OCI-LY1 (cell line): ENCODE results near the gene ZNF839.

Experiments
- H2AFZ ChIP-seq: fragments of 200-600 bp; sonication (generic), shearing (Covaris generic); 2 replicates; pipeline ENCODE4 v1.6.0; 2014; ENCODE audit warnings: antibody characterized with exemption, mild to moderate bottlenecking, low read length
- H3F3A ChIP-seq: fragments of 200-600 bp; sonication (generic), shearing (Covaris generic); 2 replicates; pipeline ENCODE4 v1.6.0; 2014; ENCODE audit warnings: mild to moderate bottlenecking, antibody characterized with exemption, low read length, moderate library complexity; ENCODE audit not compliant: insufficient read depth
- H3K27ac ChIP-seq: fragments of 200-600 bp; sonication (generic); 2 replicates; pipeline ENCODE4 v1.5.1; 2014; ENCODE audit warnings: low read length, mixed run types, mild to moderate bottlenecking, low read depth; ENCODE audit not compliant: poor library complexity, severe bottlenecking
- H3K27me3 ChIP-seq: fragments of 200-600 bp; sonication (generic); 2 replicates; pipeline ENCODE4 v1.6.0; 2014; ENCODE audit warnings: antibody characterized with exemption, mild to moderate bottlenecking, low read length, moderate library complexity; ENCODE audit not compliant: insufficient read depth
- H3K36me3 ChIP-seq: fragments of 200-600 bp; sonication (generic); 2 replicates; pipeline ENCODE4 v1.6.1; 2014; ENCODE audit warnings: mild to moderate bottlenecking, antibody characterized with exemption, low read length, moderate library complexity, mixed read lengths; ENCODE audit not compliant: insufficient read depth
- H3K4me1 ChIP-seq: fragments of 200-600 bp; sonication (generic); 2 replicates; pipeline ENCODE4 v1.5.1; 2014; ENCODE audit warnings: mild to moderate bottlenecking, low read length, moderate library complexity; ENCODE audit not compliant: insufficient read depth, severe bottlenecking
- H3K4me2 ChIP-seq: fragments of 200-600 bp; sonication (generic), shearing (Covaris generic); 2 replicates; pipeline ENCODE4 v1.6.1; 2014; ENCODE audit warnings: low read length
- H3K4me3 ChIP-seq: fragments of 200-600 bp; sonication (generic); 2 replicates; pipeline ENCODE4 v1.5.1; 2014; ENCODE audit warnings: low read length, low read depth, mild to moderate bottlenecking, mixed read lengths; ENCODE audit not compliant: poor library complexity, severe bottlenecking
- H3K79me2 ChIP-seq: fragments of 200-600 bp; shearing (Covaris generic); 2 replicates; pipeline ENCODE4 v1.6.1; 2016; ENCODE audit warnings: mixed run types, low read length, mixed read lengths; ENCODE audit not compliant: insufficient read depth
- H3K9ac ChIP-seq: fragments of 200-600 bp; sonication (generic), shearing (Covaris generic); 2 replicates; pipeline ENCODE4 v1.6.1; 2014; ENCODE audit warnings: mild to moderate bottlenecking, low read length, mixed read lengths
- H3K9me2 ChIP-seq: fragments of 200-600 bp; sonication (generic), shearing (Covaris generic); 2 replicates; pipeline ENCODE4 v1.6.1; 2014; ENCODE audit warnings: low read depth, mild to moderate bottlenecking, low read length, mixed read lengths
- H3K9me3 ChIP-seq: fragments of 200-600 bp; shearing (Covaris generic); 2 replicates; pipeline ENCODE4 v1.6.1; 2014; ENCODE audit warnings: low read length, mixed read lengths
- H4K20me1 ChIP-seq: fragments of 200-600 bp; sonication (generic), shearing (Covaris generic); 2 replicates; pipeline ENCODE4 v1.6.0; 2016; ENCODE audit warnings: mild to moderate bottlenecking, low read length; ENCODE audit not compliant: insufficient read depth
- CTCF ChIP-seq: fragments of 200-600 bp; sonication (generic), shearing (Covaris generic); IDR thresholded peaks from 2 replicates; pipeline ENCODE4 v1.5.1; 2017; ENCODE audit warnings: mild to moderate bottlenecking, antibody characterized with exemption, low read length, moderate library complexity, mixed read lengths
- EZH2 ChIP-seq: fragments of 200-600 bp; sonication (generic), shearing (Covaris generic); IDR thresholded peaks from 2 replicates; pipeline ENCODE4 v1.8.0; 2017; ENCODE audit warnings: borderline replicate concordance, mixed run types, mild to moderate bottlenecking, antibody characterized with exemption, low read length, moderate library complexity, mixed read lengths

Gene ZNF839

GRCh38 chr14:102344485-102344884 is 24.9 kb downstream of the ZNF839 start:
- H3K36me3 ChIP-seq = peaks cover 14% of the 10 kb centered on the region
- no peaks in the 10 kb centered on the region for H3K4me1 ChIP-seq
- no peak overlapping the region for H3K9ac ChIP-seq
- H3K4me2 ChIP-seq = no peak overlapping the region
- H3K27me3 ChIP-seq = no peaks in the 10 kb centered on the region
- no peaks in the 10 kb centered on the region for H3K9me2 ChIP-seq
- no peak overlapping the region for H3K4me3 ChIP-seq
- H3K9me3 ChIP-seq = no peaks in the 10 kb centered on the region
- TF ChIP-seq EZH2 (no peak), CTCF (no peak)
- H3K79me2 ChIP-seq = no peaks in the 10 kb centered on the region
- H4K20me1 ChIP-seq = no peaks in the 10 kb centered on the region
- no peak overlapping the region for H2AFZ ChIP-seq
- H3F3A ChIP-seq = no peaks in the 10 kb centered on the region
- H3K27ac ChIP-seq = no peak overlapping the region

GRCh38 chr14:102345232-102345631 is 25.7 kb downstream of the ZNF839 start:
- no peaks in the 10 kb centered on the region for H3K79me2 ChIP-seq
- H3K4me1 ChIP-seq = no peaks in the 10 kb centered on the region
- H3K4me3 ChIP-seq = no peak overlapping the region
- peaks cover 21% of the 10 kb centered on the region for H3K36me3 ChIP-seq
- TF ChIP-seq CTCF (no peak), EZH2 (no peak)
- no peak overlapping the region for H2AFZ ChIP-seq
- H3K4me2 ChIP-seq = no peak overlapping the region
- no peak overlapping the region for H3K27ac ChIP-seq
- H3F3A ChIP-seq = no peaks in the 10 kb centered on the region
- H3K9me3 ChIP-seq = no peaks in the 10 kb centered on the region
- H3K27me3 ChIP-seq = no peaks in the 10 kb centered on the region
- H3K9ac ChIP-seq = no peak overlapping the region
- no peaks in the 10 kb centered on the region for H4K20me1 ChIP-seq
- H3K9me2 ChIP-seq = no peaks in the 10 kb centered on the region

GRCh38 chr14:102346645-102347044 is 27.1 kb downstream of the ZNF839 start:
- Histone ChIP-seq H3K36me3 (peaks cover 22% of the 10 kb centered on the region), H3K9ac (no peak overlapping the region), H4K20me1 (no peaks in the 10 kb centered on the region), H2AFZ (no peak overlapping the region), H3F3A (no peaks in the 10 kb centered on the region), H3K4me2 (no peak overlapping the region), H3K4me1 (no peaks in the 10 kb centered on the region), H3K4me3 (no peak overlapping the region), H3K79me2 (no peaks in the 10 kb centered on the region), H3K9me2 (no peaks in the 10 kb centered on the region), H3K9me3 (no peaks in the 10 kb centered on the region), H3K27me3 (no peaks in the 10 kb centered on the region), H3K27ac (no peak overlapping the region)
- no peak for TF ChIP-seq EZH2
- no peak for TF ChIP-seq CTCF
